Activated CD4-positive, alpha-beta T cell treated with anti-CD3 and anti-CD28 coated beads for 1 hour (primary cell): ENCODE data around the gene MYO1E.
"Not testable (repeated sequence)": the region's sequence is repeated elsewhere in the genome, so short reads cannot be mapped to it uniquely, and the experiment has no call there.

Experiments used
- DNase-seq: peaks from one replicate; pipeline ENCODE4 v3.0.0-alpha.2; 2020

MYO1E gene

DNA sequence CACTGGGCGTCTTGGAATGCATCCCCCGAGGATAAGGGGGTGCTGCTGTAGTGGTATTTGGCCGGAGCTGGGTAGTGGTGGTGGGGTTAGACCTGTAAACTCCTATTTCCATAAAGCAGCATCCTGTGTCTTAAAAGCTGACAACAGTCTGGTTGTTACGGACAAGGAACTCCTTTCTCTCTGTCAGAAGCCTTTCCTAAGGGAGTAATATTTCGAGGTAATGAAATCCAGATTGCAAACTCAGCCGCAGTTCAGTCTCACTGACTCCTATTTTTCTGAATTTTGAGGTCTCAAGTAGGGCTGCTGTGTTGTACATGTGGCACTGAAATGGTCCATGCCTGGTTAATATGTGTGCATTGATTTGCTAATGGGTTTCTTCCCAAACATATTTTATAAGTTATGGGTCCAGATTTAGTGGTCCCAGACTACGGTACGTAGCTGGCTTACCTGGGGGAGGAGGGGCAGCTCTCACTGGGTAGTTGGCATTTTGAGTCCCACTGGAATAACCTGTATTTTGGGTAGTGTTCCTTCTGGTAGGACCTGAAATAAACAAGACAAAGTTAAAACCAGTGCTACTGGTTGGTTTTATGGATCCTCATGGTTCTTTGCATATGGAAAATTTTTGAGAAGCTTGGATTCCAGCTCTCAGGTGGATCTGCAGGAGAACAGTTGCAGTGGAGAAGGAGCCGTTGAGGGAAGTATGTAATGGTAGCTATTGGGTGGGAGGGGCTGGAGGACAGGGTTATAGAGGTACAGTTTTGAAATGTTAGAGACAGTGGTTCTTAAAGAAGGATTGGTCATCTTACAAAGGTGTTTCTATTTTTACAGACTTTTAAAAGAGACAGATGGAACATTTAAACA lies 214.6 kb downstream of the MYO1E start:
- DNase-seq: no peak

DNA sequence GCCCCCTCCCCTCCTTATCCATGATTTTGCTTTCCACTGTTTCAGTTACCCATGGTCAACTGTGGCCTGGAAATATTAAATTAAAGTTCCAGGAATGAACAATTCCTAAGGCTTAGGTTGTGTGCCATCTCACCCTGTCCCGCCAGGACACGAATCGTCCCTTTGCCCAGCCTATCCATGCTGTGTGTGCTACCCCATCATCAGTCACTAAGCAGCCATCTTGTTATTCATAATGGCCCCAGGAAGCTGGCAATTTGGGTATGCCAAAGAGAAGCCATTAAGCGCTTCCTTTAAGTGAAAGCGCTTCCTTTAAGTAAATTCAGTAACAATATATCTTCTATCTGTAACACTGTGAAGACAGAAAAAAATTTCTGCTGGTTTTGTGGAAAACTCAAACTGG lies 215.3 kb downstream of the MYO1E start:
- no peak for DNase-seq

DNA sequence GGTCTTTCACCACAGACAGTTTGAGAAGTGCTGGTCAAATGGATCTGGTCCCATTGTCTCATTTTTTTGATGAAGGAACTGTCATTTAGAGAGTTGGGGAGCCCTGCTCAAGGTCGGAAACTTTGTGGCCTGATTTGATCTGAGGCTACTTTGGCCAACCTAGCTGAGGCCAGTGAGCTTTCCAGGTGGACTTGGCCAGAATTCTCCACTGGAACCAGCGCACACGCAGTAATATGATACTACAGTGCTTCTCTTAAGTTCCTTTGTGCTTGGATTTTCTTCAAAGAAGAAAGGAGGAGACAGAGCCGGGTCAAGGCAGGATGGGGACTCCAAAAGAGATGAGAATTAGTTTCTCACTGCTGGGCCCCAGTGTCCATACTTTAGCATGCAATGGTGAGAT lies 217.2 kb downstream of the MYO1E start:
- no peak for DNase-seq

DNA sequence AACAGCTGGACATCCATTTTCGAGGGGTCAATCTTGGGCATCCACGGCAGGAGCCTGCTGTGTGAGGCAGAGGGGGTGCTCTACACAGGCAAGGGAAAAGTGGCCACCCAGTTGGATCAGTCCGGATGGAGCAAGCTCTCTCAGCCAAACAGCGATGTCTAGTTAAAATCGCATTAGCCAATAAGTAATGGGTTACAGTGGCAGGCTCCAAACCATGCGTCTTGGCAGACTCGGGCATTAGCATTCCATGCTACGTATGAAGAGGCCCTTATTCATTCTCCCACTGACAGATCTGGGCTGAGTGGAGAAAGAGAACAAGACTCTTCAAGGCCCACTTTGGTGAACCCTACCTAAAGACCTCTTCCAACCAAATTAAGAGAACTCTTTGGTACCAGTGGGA lies 218.4 kb downstream of the MYO1E start:
- no peak for DNase-seq

DNA sequence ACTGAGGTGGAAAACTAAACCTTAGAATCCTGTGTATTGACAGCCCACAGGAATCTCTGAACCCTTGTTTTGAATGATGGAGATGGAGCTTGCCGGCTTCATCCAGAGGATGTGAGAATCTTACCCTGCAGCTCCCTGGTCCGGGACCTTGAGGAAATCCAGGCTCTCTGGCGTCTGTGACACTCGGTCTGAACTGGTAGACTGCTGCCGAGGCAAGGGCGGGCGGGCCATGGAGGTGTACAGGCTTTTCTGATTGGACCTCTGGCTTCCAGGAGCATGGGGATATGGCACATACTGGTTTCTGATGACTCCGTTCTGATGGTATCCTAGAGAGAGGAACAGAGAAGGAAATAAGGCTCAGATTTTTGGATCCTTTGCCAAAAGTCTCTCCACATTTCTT lies 219.2 kb downstream of the MYO1E start:
- no peak for DNase-seq

DNA sequence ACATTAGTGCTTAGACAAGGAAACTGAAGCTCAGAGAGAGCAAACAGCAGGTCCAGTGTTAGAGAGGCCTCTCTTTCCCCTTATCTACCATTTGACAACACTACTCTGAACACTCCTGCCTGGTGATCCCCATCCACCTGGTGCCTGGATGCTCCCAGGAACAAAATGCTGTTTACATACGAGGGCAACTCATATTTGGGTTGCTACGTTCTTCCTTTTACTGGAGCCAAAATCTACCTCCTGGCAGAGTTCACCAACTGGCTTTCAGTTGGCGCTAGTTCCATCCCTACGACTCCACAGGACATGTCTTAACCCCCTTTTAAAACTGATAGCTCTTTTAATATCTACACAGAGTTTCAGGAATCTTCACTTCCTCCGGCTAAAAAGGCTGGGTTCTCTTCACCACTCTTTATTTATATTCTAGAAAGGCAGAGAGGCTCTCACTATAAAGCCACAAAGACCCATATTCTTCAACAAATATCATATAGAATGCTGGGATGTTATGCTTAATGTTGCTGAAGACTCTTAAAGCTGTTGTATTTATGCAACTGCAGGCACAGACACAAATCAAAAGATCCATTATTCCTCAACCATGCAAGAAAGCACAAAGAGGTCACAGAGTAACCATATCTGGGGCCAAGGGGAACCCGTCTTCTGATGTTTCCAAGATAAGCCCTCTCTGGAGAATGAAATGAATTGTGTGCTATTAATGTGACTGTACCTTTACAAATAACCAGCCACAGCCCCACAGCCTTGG lies 219.8 kb downstream of the MYO1E start:
- no peak for DNase-seq

DNA sequence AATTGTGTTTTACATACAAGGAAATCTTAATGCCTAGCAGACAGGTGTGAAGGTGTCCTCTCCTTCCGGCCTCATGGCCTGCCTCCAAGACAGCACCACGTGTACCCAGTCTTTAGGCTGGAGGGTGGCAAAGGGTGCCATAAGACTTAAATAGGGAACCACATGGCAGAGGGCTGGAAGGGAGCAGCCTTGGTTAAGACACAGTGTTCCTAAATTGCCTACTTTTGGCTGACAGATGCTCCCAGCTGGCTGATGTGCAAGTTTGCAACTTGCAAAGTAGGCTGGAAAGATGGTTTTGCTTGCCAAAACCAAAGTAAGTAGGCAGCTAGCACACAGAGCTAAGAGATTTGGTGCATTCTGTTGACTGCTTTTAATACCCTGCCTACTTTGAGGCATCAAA lies 222.5 kb downstream of the MYO1E start:
- DNase-seq: no peak

DNA sequence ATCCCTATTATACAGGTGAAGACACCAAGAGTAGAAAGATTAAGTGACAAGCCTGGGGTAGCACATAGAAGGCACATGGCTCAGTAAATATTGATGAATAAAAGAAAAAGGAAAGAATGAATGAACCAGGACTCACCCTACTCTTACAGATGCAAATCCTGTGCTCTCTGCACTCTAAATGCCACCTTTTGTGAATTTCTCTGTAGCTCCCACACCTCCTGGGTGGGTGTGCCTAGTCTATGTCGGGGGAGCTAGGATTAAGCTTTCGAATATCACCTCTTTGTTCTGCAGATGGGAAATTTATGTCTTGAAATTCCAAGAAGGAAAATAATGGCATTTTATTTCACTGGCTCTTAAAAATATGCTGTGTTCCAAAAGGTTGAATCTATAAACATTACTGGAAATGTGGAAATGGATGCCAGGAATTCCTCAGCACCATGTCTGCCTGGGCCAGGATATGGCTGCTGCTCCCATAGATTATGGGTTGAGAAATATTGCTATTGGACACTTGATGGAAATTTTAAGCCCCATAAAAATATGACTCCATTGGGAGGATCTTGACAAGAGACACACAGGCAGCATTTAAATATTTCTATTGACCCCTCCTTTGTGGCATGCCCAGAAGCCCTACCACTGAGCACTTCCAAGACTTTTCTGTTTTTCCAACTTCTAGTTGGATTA lies 224.4 kb downstream of the MYO1E start:
- DNase-seq: no peak

DNA sequence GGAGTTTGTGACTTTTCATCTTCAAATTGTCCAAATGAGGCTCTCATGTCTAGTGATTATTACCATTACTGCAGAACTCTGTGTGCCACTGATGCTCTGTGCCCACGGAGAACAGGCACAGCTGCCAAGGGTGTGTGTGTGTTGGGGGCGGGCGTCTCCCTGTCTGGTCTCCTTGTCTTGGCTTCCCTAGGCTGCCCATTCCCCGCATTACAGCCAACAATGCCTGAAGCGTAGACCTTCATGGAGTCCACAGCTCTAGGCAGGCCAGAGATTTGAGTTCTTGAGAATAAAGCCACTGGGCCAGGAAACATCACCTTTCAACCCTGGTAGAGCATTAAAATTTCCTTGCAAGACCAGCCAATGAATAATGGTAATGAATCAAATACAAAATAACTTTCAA lies 225.0 kb downstream of the MYO1E start:
- no peak for DNase-seq

DNA sequence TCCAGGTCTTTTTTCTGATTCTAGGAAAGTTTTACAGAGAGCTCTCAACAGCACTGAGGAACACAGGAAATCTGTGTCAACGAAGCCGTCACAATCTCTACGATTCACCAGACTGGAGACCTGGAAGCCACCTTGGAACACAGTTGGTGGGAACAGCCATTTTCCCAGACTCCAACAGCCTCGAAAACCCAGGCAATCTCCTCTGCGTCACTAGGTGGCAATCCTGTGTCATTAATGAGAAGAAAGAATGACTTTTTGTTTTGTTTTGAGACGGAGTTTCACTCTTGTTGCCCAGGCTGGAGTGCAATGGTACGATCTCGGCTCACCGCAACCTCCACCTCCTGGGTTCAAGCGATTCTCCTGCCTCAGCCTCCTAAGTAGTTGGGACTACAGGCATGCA lies 228.1 kb downstream of the MYO1E start:
- DNase-seq: not testable (repeated sequence)

DNA sequence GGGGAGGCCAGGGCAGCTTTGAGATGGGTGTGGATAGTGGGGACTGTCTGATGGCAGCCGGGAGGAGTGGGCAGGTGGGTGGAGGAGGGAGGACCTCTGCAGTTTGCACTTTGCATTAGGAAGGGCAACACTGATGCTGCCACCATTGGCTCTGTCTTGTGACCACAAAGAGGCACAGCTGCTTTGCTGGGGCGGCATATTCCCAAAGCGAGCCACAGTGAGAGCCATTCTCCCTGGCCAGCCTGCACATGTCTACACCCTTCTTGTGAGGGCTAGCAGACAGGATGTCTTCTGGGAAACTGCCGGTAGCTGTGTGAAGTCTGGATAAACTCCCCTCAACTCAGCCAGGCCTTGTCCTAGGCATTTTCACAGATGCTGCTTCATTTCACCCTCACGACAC lies 229.4 kb downstream of the MYO1E start:
- no peak for DNase-seq

DNA sequence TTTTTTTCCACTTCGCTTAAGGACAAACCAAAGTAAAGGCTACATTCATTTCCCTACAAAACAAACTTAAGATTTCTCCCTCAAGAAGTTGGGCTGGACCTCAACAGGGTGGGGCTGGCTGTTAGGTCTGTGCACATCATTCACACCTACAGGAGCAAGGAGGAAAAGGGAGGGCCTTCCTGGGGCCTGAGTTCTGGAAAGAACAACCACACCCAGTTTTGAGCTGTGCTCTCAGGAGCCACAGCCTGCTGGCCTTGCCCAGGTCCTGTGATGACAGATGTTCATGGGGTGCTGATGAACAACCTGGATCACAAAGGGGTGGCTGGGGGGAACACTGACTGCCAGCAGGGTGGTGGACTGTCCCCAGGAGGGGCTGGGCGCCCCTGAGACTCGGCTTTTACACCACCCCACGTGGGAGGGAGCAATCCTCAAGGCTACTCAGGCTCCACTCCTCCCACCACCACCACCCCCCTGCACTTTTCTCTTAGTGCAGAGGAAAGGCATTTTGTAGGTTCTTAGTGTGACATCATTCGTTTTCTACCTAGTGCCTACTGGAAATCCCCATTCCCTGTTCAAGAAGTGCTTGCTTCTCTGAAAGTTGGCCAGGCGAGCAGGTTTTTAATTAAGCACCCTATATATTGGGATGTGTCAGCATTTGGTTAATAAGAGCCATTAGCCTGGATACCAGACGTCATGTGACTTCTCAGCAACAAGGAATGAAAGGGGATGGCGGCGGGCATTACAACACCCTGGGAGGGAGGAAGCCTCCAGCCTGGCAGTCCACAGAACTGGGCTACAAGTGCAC lies 232.0 kb downstream of the MYO1E start:
- DNase-seq: no peak

DNA sequence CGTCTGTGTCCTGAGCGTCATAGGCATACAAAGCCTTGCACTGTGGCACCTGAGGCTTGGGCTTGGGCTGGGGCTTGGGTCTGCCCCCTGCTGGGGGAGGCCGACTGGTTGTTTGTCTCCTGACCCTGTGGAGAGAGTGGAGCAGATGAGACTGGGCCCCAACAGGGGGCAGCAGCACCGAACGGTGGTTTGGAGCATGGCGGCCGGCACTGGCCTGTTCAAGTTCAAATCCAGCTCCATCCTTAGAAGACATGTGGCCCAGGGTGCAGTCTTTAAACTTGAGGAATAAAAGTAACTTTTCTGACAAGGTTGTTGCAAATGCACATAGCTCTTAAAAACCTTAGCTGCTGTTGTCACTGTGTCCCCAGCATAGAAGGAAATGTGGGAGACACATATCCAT lies 234.4 kb downstream of the MYO1E start:
- peak; percentile 45 for DNase-seq

DNA sequence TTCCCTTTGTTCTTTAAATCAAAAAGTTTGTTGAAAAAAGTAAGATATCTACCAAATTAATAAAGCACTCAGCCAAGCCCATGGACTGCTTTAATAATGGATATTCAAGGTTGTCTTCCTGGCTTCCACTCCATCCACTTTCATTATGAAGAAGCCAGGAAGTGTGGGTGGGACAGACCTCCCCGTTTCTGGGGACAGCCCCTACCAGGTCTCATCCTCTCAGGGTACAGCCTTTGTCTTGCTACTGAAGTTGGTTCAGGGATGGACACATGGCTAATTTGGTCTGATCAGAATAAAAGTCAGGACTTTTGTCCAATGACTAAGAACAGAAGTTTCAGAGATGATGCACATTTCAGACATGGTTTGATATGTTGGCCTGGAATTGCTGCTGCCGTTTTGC lies 235.1 kb downstream of the MYO1E start:
- no peak for DNase-seq

DNA sequence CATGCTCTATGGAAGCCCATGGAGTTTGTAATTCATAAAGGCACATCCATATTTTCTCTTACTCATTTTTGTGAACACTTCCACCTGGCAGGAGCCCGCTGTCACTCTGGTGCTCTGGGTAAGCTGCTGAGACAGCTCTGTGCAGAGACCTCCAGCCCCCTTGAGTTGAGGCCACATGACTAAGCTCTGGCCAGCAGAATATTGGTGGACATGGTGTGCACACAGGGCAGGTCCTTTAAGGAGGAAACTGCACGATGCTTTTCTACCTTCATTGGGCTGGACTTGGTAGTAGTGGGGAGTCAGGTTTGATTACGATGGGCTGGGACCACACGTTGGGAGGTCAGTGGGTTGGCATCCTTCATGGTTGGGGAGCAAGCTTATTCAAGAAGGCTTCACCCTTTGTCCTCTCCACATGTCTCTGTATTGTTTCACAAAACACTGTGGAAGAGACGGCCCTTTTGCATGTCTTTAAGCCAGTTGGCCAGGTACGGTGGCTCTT lies 238.7 kb downstream of the MYO1E start:
- DNase-seq: no peak

DNA sequence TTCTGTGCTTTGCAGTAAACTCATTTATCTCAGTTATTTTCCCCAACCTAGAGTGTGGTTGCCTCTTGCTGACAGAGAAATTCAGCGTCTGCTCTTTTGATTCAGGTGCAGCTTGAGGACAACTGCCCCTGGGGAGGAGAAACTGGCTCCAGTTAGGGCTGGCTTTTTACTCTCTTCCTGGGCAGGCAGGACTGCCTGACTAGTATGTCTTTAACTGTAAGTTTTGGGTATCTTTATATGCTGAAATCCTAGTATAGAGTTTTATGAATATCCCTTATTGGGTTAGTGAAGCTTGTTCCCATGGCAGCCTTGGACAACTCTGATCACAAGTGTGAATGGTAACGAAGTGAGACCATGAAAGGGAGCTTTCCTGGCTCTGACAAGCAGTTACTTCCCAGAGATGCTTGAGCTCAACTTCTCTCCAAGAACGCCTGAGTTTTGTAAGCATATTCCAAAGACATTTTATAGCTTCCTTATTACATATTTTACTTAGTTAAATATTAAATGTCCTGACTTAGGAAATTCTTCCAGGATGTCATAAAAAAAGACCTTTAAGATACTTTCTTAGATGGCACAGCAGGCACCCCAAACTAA lies 240.6 kb downstream of the MYO1E start:
- DNase-seq: no peak

DNA sequence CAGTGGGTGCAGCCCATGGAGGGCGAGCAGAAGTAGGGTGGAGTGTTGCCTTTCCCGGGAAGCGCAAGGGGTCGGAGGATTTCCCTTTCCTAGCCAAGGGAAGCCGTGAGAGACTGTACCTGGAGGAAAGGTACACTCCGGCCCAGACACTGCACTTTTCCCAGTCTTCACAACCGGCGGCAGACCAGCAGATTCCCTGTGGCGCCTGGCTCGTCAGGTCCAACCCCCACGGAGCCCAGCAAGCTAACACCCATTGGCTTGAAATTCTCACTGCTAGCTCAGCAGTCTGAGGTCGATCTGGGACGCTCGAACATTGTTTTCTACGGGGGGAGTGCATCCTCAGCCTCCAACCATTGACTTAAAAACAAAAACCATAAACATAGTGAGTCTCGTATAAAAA lies 241.2 kb downstream of the MYO1E start:
- no peak for DNase-seq

DNA sequence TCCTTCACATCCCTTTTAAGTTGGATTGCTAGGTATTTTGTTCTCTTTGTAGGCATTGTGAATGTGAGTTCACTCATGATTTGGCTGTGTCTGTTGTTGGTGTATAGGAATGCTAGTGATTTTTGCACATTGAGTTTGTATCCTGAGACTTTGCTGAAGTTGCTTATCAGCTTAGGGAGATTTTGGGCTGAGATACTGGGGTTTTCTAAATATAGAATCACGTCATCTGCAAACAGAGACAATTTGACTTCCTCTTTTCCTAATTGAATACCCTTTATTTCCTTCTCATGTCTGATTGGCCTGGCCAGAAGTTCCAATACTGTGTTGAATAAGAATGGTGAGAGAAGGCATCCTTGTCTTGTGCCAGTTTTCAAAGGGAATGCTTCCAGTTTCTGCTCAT lies 245.4 kb downstream of the MYO1E start:
- DNase-seq: not testable (repeated sequence)

DNA sequence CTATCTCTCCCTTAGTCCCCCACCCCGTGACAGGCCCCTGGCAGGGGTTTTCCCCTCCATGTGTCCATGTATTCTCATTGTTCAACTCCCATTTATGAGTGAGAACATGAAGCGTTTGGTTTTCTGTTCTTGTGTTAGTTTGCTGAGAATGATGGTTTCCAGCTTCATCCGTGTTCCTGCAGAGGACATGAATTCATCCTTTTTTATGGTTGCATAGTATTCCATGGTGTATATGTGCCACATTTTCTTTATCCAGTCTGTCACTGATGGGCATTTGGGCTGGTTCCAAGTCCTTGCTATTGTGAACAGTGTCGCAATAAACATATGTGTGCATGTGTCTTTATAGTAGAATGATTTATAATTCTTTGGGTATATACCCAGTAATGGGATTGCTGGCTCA lies 247.0 kb downstream of the MYO1E start:
- DNase-seq: not testable (repeated sequence)

DNA sequence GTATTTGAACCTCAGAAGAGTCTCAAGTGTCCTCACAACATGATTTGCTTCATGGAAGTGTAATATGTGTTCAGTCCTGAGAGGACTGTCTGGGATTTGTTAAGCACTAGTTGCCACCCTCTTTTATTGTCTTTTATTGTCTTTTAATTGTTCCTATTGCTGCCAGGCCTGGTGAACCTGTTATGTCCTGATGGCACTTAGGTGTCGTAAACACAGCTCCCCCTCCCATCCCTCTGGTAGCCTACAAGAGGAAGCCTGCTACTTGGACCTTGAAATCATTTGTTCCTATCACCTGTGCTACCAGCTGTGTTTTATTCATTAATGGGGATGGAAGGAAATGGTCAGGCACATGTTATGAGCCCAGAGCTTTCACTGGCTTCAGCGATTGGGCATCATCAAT lies 248.4 kb downstream of the MYO1E start:
- DNase-seq: no peak

DNA sequence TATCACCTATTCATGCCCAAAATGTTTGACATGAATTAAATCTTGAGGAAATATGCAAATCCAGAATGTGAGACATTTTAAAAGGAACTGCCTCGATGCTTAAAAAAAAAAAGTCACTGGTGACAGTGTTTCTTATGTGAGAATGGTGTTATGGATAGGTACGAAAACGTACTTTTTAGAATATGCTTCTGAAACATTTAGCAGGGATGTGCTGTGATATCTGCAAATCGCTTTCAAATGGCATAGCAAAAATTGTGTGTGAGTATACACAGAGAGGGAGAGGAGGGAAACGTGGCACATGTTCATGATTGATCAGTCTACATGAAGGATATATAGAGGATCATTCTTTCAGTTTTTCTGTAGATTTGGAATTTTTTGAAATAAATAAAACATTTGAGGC lies 251.7 kb downstream of the MYO1E start:
- no peak for DNase-seq

DNA sequence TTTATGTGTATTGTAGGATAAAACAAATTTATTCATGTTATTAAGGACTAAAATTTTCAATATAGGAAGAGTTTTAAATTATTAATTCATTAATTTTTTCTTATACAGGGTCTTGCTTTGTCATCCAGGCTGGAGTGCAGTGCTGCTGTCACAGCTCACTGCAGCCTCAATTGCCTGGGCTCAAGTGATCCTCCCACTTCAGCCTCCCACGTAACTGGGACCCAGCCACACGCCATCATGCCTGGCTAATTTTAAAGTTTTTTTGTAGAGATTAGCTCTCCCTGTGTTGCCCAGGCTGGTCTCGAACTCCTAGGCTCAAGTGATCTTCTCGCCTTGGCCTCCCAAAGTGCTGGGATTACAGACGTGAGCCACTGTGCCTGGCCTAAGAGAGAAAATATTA lies 253.0 kb downstream of the MYO1E start:
- DNase-seq: no peak
